HepG2 (cell line): ENCODE data around the gene ANKRD11. TPM values are rescaled to one million over a fixed set of nuclear protein-coding genes. Genes with fewer than 3 reads are reported as not detected.

ENCODE experiments used
- ATAC-seq: fragments of 200-7000 bp; cut with Tn5 transposase; 3 replicates; pipeline ENCODE4 v1.9.1; 2020; ENCODE audit warnings: mild to moderate bottlenecking, moderate library complexity
- BruUV-seq: library from RNA; stranded (reverse); fragments of 400-500 nt; replicated peaks from 2 replicates; lab custom pipeline; 2021; lab: Mats Ljungman, UMichigan
- CTCF ChIA-PET: fragments of 300-600 bp; formaldehyde crosslinking; extraction: SDS; loops from one replicate; lab custom pipeline; 2021; ENCODE audit warnings: low total read pairs, inconsistent platforms, low intra/inter-chr PET ratio; lab: Yijun Ruan, JAX
- POLR2A ChIA-PET: fragments of 350-600 bp; sonication (Branson Sonifier 250); formaldehyde crosslinking; loops from one replicate; lab custom pipeline; 2020; ENCODE audit warnings: antibody characterized with exemption, inconsistent platforms; lab: Yijun Ruan, JAX
- DNase-seq: peaks from one replicate; pipeline ENCODE4 v3.0.0-alpha.2; 2015; ENCODE audit warnings: low spot score
- FAIRE-seq: peaks from 3 replicates; lab custom pipeline; 2011; peaks lifted over from hg19 to GRCh38; lab: Jason Lieb, UNC
- H2AFZ ChIP-seq: one replicate; pipeline ENCODE4 v1.6.1; 2011; ENCODE audit warnings: low read length, inconsistent platforms
- H3K27ac ChIP-seq: fragments of 300-600 bp; 3 replicates; pipeline ENCODE4 v1.8.0; 2011; ENCODE audit warnings: mixed run types, mild to moderate bottlenecking, mixed read lengths, low read length, inconsistent platforms; ENCODE audit not compliant: insufficient read depth; ENCODE audit errors: extremely low read length
- H3K27me3 ChIP-seq, 2 experiments: fragments of 200-600 bp in 1 of 2; 2 replicates in 1 of 2; 3 replicates in 1 of 2; pipeline versions ENCODE4 v1.6.0 to v1.8.0; 2011; ENCODE audit warnings: low read length in 2 of 2, mild to moderate bottlenecking in 2 of 2, moderate library complexity in 2 of 2, inconsistent platforms in 1 of 2; ENCODE audit not compliant: insufficient read depth in 2 of 2, control insufficient read depth in 1 of 2
- H3K36me3 ChIP-seq, 2 experiments: fragments of 200-600 bp in 1 of 2; replicated peaks in 1 of 2; 2 replicates in 1 of 2; 3 replicates in 1 of 2; pipeline versions ENCODE4 v1.5.1 to v1.8.0; 2011; ENCODE audit warnings: low read length in 2 of 2, inconsistent platforms in 1 of 2; ENCODE audit not compliant: insufficient read depth in 2 of 2, control insufficient read depth in 1 of 2
- H3K4me1 ChIP-seq: 2 replicates; pipeline ENCODE4 v1.5.1; 2012; ENCODE audit warnings: low read length, inconsistent platforms; ENCODE audit not compliant: insufficient read depth
- H3K4me2 ChIP-seq: 2 replicates; pipeline ENCODE4 v1.6.0; 2011; ENCODE audit warnings: low read depth, low read length, inconsistent platforms
- H3K4me3 ChIP-seq, 3 experiments: fragments of 200-600 bp in 1 of 3; sonication (generic), shearing (Covaris generic) in 1 of 3; replicated peaks in 1 of 3; 2 replicates each; pipeline ENCODE4 v1.5.1; 2011 to 2016; ENCODE audit warnings: low read length in 3 of 3, inconsistent platforms in 2 of 3, low read depth in 2 of 3, mild to moderate bottlenecking in 2 of 3, control low read depth in 1 of 3, mixed read lengths in 1 of 3; ENCODE audit not compliant: insufficient read depth in 1 of 3
- H3K79me2 ChIP-seq: one replicate; pipeline ENCODE4 v1.6.1; 2011; ENCODE audit warnings: low read length, inconsistent platforms; ENCODE audit not compliant: insufficient read depth
- H3K9ac ChIP-seq: 2 replicates; pipeline ENCODE4 v1.6.0; 2011; ENCODE audit warnings: mild to moderate bottlenecking, low read depth, low read length, inconsistent platforms; ENCODE audit not compliant: insufficient read depth
- H3K9me3 ChIP-seq: 2 replicates; pipeline ENCODE4 v1.5.1; 2012; ENCODE audit warnings: mild to moderate bottlenecking, low read length
- H4K20me1 ChIP-seq: 2 replicates; pipeline ENCODE4 v1.6.0; 2011; ENCODE audit warnings: inconsistent platforms, mild to moderate bottlenecking, low read length, moderate library complexity; ENCODE audit not compliant: insufficient read depth
- CTCF ChIP-seq: sonication (generic); formaldehyde crosslinking; IDR thresholded peaks from 2 replicates; pipeline ENCODE4 v1.5.0; 2020; ENCODE audit warnings: mild to moderate bottlenecking, missing genetic modification reagents, moderate library complexity
- LCORL ChIP-seq, 2 experiments: fragments of 450-650 bp in 1 of 2; sonication (generic) in 1 of 2; formaldehyde crosslinking in 1 of 2; IDR thresholded peaks; 2 replicates each; pipeline versions ENCODE4 v1.5.0 to v1.6.1; 2017 to 2020; ENCODE audit warnings: antibody characterized with exemption in 1 of 2, missing genetic modification reagents in 1 of 2
- RARG ChIP-seq: sonication (generic); formaldehyde crosslinking; IDR thresholded peaks from 2 replicates; pipeline ENCODE4 v1.4.0; 2020; ENCODE audit warnings: low read depth, mild to moderate bottlenecking, missing genetic modification reagents
- RBM22 ChIP-seq: fragments of 200-400 bp; formaldehyde crosslinking; optimal IDR thresholded peaks from 2 replicates; pipeline ENCODE3; 2017; ENCODE audit warnings: mild to moderate bottlenecking, low read length, moderate library complexity
- SRSF1 ChIP-seq: fragments of 200-400 bp; formaldehyde crosslinking; optimal IDR thresholded peaks from 2 replicates; pipeline ENCODE3; 2017; ENCODE audit warnings: mild to moderate bottlenecking, low read depth, low read length, moderate library complexity
- ZBTB33 ChIP-seq: sonication (generic); formaldehyde crosslinking; IDR thresholded peaks from 2 replicates; pipeline ENCODE4 v1.4.0; 2020; ENCODE audit warnings: missing genetic modification reagents
- ZNF12 ChIP-seq: sonication (generic); formaldehyde crosslinking; IDR thresholded peaks from 2 replicates; pipeline ENCODE4 v1.5.0; 2020; ENCODE audit warnings: missing genetic modification reagents
- ZNF496 ChIP-seq: sonication (generic); formaldehyde crosslinking; IDR thresholded peaks from 2 replicates; pipeline ENCODE4 v1.8.1; 2023; ENCODE audit warnings: mild to moderate bottlenecking, moderate library complexity, missing genetic modification reagents; ENCODE audit not compliant: insufficient replicate concordance
- ZNF678 ChIP-seq: sonication (generic); formaldehyde crosslinking; IDR thresholded peaks from 2 replicates; pipeline ENCODE4 v1.4.0; 2020; ENCODE audit warnings: mild to moderate bottlenecking, missing genetic modification reagents
- WGBS: methylation state at CpG from one replicate; pipeline ENCODE4 v1.1.6; 2017; ENCODE audit warnings: low lambda C conversion rate; 5-methylcytosine and 5-hydroxymethylcytosine counted together
- in situ Hi-C: cut with HindIII; loops from 2 replicates; pipeline ENCODE4 v1.10.0; 2017; ENCODE audit warnings: low pct_unique_long_range_greater_than_20kb; ENCODE audit not compliant: extremely low pct_ligation_motif_present
- intact Hi-C: fragments of 100-400 bp; cut with micrococcal nuclease; formaldehyde crosslinking; loops from one replicate; pipeline ENCODE4 v1.10.0; 2022; ENCODE audit not compliant: unreplicated experiment
- polyA plus RNA-seq, 8 experiments: library from polyadenylated mRNA; depleted of rRNA in 3 of 8; stranded (reverse) in 7 of 8; unstranded in 1 of 8; fragments of >200 nt; fragmentation: Illumina TruSeq in 4 of 8; extraction: Trizol in 4 of 8; gene quantifications; 2 replicates each; pipeline versions ENCODE4 v1.2.1 to v1.2.3, GENCODE V29; 2011 to 2016; ENCODE audit warnings: low read depth in 4 of 8, missing spikeins in 1 of 8, mixed read lengths in 1 of 8; ENCODE audit not compliant: insufficient read depth in 1 of 8
- total RNA-seq, 5 experiments: library from RNA; depleted of rRNA; stranded (reverse); fragments of >200 nt; fragmentation: Illumina TruSeq; extraction: Trizol; gene quantifications; 2 replicates each; pipeline ENCODE4 v1.2.3, GENCODE V29; 2016; ENCODE audit warnings: low read depth in 1 of 5

ANKRD11 gene
- total and polyA plus RNA-seq, 2 of the 13 experiments (the other 11 are each of a cell fraction or from before 2014, with no cell fraction given), result 21.4 to 38.4 TPM

GRCh38 chr16:89297156-89297874, 193.0 kb downstream of the ANKRD11 start:
- BruUV-seq, result no TSS peak
- intact Hi-C loops (no loop called here), in situ Hi-C loops (no loop called here)
- H3K4me2 ChIP-seq, result no peak overlapping the region
- H3K27me3 ChIP-seq, result no peaks in the 10 kb centered on the region
- ATAC-seq, result no peak
- TF ChIP-seq ZNF678 (CRISPR knock-in tag), result 0 out of 2 replicates have a peak, but pooled peaks have one; percentile 38
- TF ChIP-seq ZBTB33 (CRISPR knock-in tag), result peak; percentile 84
- TF ChIP-seq SRSF1, result peak; percentile 15
- peak; percentile 7 for TF ChIP-seq RBM22
- no peak for TF ChIP-seq ZNF496 (CRISPR knock-in tag)
- 0 out of 2 replicates have a peak, but pooled peaks have one; percentile 3 for TF ChIP-seq CTCF
- no peak for TF ChIP-seq LCORL (IDR thresholded peaks at IDR 0.05)
- no peak for TF ChIP-seq LCORL (CRISPR knock-in tag; IDR thresholded peaks at IDR 0.05)
- TF ChIP-seq ZNF12, result no peak
- no peak for TF ChIP-seq RARG
- no peak overlapping the region for H3K27ac ChIP-seq
- DNase-seq, result no peak
- H3K4me1 ChIP-seq, result peaks cover 61% of the 10 kb centered on the region
- H3K4me3 ChIP-seq, result no peak overlapping the region
- peaks cover 63% of the 10 kb centered on the region for H4K20me1 ChIP-seq
- peaks cover 66% of the 10 kb centered on the region for H3K79me2 ChIP-seq
- POLR2A ChIA-PET, result interaction anchor here (0.6 kb wide), 1 partner anchor 35 kb away, joined by 3 read pairs; no protein-coding TSS in a partner anchor
- H2AFZ ChIP-seq, result no peak overlapping the region
- no peak for FAIRE-seq
- CTCF ChIA-PET, result no interaction called here
- 96% methylated on average over 27 of the region's 27 CpGs for WGBS
- H3K36me3 ChIP-seq, result peaks cover 19 to 50% of the 10 kb centered on the region in 2 experiments; a peak in 4 of 5 replicates
- H3K9me3 ChIP-seq, result no peaks in the 10 kb centered on the region
- H3K9ac ChIP-seq, result no peak overlapping the region
